Trophoblast cell (in vitro differentiated cells and primary cell): ENCODE data around the gene TEDC2.

Source experiments
- DNase-seq, 2 donors: peaks; one replicate each; pipeline ENCODE4 v3.0.0-alpha.2; 2016
- H2AFZ ChIP-seq: 2 replicates; pipeline ENCODE4 v1.6.1; 2013; ENCODE audit warnings: low read length, moderate library complexity, mild to moderate bottlenecking; ENCODE audit not compliant: insufficient read depth, poor library complexity
- H2AK5ac ChIP-seq: 2 replicates; pipeline ENCODE4 v1.6.1; 2013; ENCODE audit warnings: mild to moderate bottlenecking, low read length
- H2BK120ac ChIP-seq: 2 replicates; pipeline ENCODE4 v1.6.1; 2013; ENCODE audit warnings: low read length, mild to moderate bottlenecking, moderate library complexity; ENCODE audit not compliant: insufficient read depth, poor library complexity
- H2BK12ac ChIP-seq: 2 replicates; pipeline ENCODE4 v1.6.1; 2013; ENCODE audit warnings: mild to moderate bottlenecking, low read length, moderate library complexity
- H2BK5ac ChIP-seq: 2 replicates; pipeline ENCODE4 v1.6.1; 2013; ENCODE audit warnings: low read length, low read depth, moderate library complexity, mild to moderate bottlenecking; ENCODE audit not compliant: poor library complexity
- H3K14ac ChIP-seq: 2 replicates; pipeline ENCODE4 v1.6.1; 2013; ENCODE audit warnings: mild to moderate bottlenecking, low read length
- H3K18ac ChIP-seq: 2 replicates; pipeline ENCODE4 v1.6.1; 2013; ENCODE audit warnings: mild to moderate bottlenecking, low read length
- H3K23ac ChIP-seq: 2 replicates; pipeline ENCODE4 v1.6.1; 2013; ENCODE audit warnings: low read length
- H3K27ac ChIP-seq: 2 replicates; pipeline ENCODE4 v1.5.1; 2013; ENCODE audit warnings: low read depth, mild to moderate bottlenecking, inconsistent platforms, low read length, moderate library complexity
- H3K27me3 ChIP-seq: 2 replicates; pipeline ENCODE4 v1.6.1; 2013; ENCODE audit warnings: inconsistent platforms, mild to moderate bottlenecking, low read length, moderate library complexity; ENCODE audit not compliant: insufficient read depth
- H3K36me3 ChIP-seq, 2 experiments: 1 replicate in 1 of 2; 2 replicates in 1 of 2; pipeline ENCODE4 v1.6.1; 2013; ENCODE audit warnings: low read length in 2 of 2, mild to moderate bottlenecking in 2 of 2, moderate library complexity in 1 of 2; ENCODE audit not compliant: insufficient read depth in 2 of 2, control insufficient read depth in 1 of 2
- H3K4ac ChIP-seq: 2 replicates; pipeline ENCODE4 v1.6.1; 2013; ENCODE audit warnings: low read depth, mild to moderate bottlenecking, low read length, moderate library complexity
- H3K4me1 ChIP-seq, 2 experiments: 1 replicate in 1 of 2; 2 replicates in 1 of 2; pipeline ENCODE4 v1.6.1; 2013; ENCODE audit warnings: low read length in 2 of 2, mild to moderate bottlenecking in 2 of 2, moderate library complexity in 1 of 2; ENCODE audit not compliant: insufficient read depth in 2 of 2, control insufficient read depth in 1 of 2
- H3K4me2 ChIP-seq: 2 replicates; pipeline ENCODE4 v1.6.1; 2013; ENCODE audit warnings: inconsistent platforms, mild to moderate bottlenecking, low read length, moderate library complexity
- H3K4me3 ChIP-seq: 2 replicates; pipeline ENCODE4 v1.5.1; 2013; ENCODE audit warnings: mild to moderate bottlenecking, low read depth, low read length, inconsistent platforms
- H3K79me1 ChIP-seq: one replicate; pipeline ENCODE4 v1.6.1; 2013; ENCODE audit warnings: low read length
- H3K79me2 ChIP-seq: 2 replicates; pipeline ENCODE4 v1.6.1; 2013; ENCODE audit warnings: low read length, mild to moderate bottlenecking; ENCODE audit not compliant: control insufficient read depth, insufficient read depth, poor library complexity
- H3K9ac ChIP-seq: 2 replicates; pipeline ENCODE4 v1.6.1; 2013; ENCODE audit warnings: mild to moderate bottlenecking, low read length
- H3K9me3 ChIP-seq: 2 replicates; pipeline ENCODE4 v1.6.1; 2013; ENCODE audit warnings: low read depth, mild to moderate bottlenecking, control low read depth, inconsistent platforms, low read length; ENCODE audit not compliant: insufficient read depth
- H4K12ac ChIP-seq: 2 replicates; pipeline ENCODE4 v1.6.1; 2013; ENCODE audit warnings: low read depth, mild to moderate bottlenecking, low read length, moderate library complexity
- H4K8ac ChIP-seq: 2 replicates; pipeline ENCODE4 v1.6.1; 2013; ENCODE audit warnings: low read depth, mild to moderate bottlenecking, low read length, moderate library complexity
- H4K91ac ChIP-seq: one replicate; pipeline ENCODE4 v1.6.1; 2013; ENCODE audit warnings: low read depth, mild to moderate bottlenecking, low read length, moderate library complexity
- WGBS: extraction: QIAGEN DNeasy Blood & Tissue Kit; methylation state at CpG from one replicate; pipeline ENCODE4 v1.1.7; 2013; ENCODE audit warnings: missing lambda C conversion rate; ENCODE audit not compliant: insufficient read length, insufficient coverage; ENCODE audit errors: extremely low coverage; 5-methylcytosine and 5-hydroxymethylcytosine counted together

TEDC2 gene

DNA sequence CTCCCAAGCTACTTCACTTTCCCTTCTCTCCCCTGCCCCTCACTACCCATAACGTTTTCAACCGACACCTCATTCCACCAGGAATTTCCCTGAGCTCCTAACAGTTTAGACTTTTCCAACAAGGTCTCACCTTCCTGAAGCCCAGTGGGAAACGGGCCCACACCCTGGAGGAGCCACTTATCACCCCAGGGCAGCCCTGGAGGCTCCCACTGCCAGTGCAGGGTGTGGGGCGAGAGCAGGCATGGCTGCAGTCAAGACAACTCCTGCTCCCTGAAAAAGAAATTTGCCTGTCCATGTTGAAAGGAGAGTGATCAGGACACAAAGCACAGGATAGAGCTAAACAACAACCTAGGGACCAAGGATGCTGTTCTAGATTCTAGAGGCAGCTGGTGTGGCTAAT is 32.4 kb upstream of the TEDC2 start:
- Histone ChIP-seq H3K14ac (no peak overlapping the region), H3K23ac (no peak overlapping the region), H4K91ac (no peak overlapping the region), H3K4me2 (no peak overlapping the region), H2BK12ac (no peak overlapping the region), H3K36me3 (peaks cover 7 to 9% of the 10 kb centered on the region in 2 experiments), H3K27me3 (no peaks in the 10 kb centered on the region), H3K4me3 (no peak overlapping the region), H2BK5ac (no peak overlapping the region), H2AFZ (no peak overlapping the region), H3K79me2 (peaks cover 11% of the 10 kb centered on the region), H4K8ac (no peak overlapping the region), H3K9me3 (peaks cover 6% of the 10 kb centered on the region), H4K12ac (no peak overlapping the region), H3K27ac (no peak overlapping the region), H3K4me1 (peaks cover 7 to 16% of the 10 kb centered on the region in 2 experiments), H3K18ac (no peak overlapping the region), H3K9ac (no peak overlapping the region), H2AK5ac (no peak overlapping the region), H3K79me1 (peaks cover 10% of the 10 kb centered on the region), H3K4ac (no peak overlapping the region), H2BK120ac (no peak overlapping the region)
- 100% methylated on average over 1 of the region's 4 CpGs for WGBS
- no peak for DNase-seq

DNA sequence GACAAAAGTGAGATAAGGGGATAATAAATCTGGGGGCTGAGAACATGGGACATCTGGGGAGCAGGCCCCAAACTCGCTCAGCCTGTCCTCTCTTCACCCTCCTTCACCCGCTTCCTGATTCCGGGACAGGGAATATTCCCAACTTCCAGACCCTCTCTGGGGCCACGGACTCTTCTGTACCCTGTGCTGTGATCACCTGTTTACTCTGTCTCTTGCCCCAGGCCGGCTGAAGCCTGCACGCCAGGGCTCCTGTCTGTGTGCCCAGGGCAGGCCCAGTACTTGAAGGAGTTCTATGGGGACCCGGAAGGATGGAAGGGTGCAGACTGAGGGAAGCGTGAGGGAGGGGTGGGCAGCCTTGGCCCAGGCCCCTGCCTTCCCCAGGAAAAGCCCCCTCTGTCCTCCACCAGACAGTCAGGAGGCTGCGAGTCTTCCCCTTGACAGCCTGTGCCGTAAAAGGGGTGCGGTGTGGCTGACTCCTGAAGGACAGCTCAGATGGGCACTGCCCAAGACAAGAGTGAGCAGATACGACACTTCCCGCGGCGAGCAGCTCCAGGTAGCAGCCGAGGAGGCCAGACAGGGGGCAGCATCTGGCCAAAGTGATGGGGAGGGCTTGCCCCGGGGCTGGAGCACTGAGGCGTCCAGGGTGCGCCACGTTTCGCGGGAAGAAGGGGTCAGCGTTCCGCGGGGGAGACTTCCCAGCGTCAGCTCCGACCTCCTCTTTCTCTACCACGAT is 31.7 kb upstream of the TEDC2 start:
- H3K4ac ChIP-seq = no peak overlapping the region
- H4K8ac ChIP-seq = peak overlapping the region; percentile 63
- H3K79me1 ChIP-seq = peaks cover 10% of the 10 kb centered on the region
- H2BK12ac ChIP-seq = no peak overlapping the region
- H3K27me3 ChIP-seq = no peaks in the 10 kb centered on the region
- peak overlapping the region; percentile 72 for H2AFZ ChIP-seq
- DNase-seq = peak in 1 of 2 donors; percentile 49
- H2BK5ac ChIP-seq = no peak overlapping the region
- no peak overlapping the region for H2AK5ac ChIP-seq
- H3K79me2 ChIP-seq = peaks cover 11% of the 10 kb centered on the region
- peak overlapping the region; percentile 67 for H3K18ac ChIP-seq
- peak overlapping the region; percentile 72 for H4K12ac ChIP-seq
- H2BK120ac ChIP-seq = peak overlapping the region; percentile 55
- peak overlapping the region; percentile 96 for H3K4me2 ChIP-seq
- WGBS = no CpG with 5 or more reads among the region's 28 CpGs
- peaks cover 7 to 16% of the 10 kb centered on the region in 2 experiments for H3K4me1 ChIP-seq
- peak overlapping the region; percentile 63 for H4K91ac ChIP-seq
- peak overlapping the region; percentile 18 for H3K27ac ChIP-seq
- peak overlapping the region; percentile 62 for H3K14ac ChIP-seq
- H3K36me3 ChIP-seq = peaks cover 14 to 15% of the 10 kb centered on the region in 2 experiments
- peak overlapping the region; percentile 76 for H3K9ac ChIP-seq
- H3K4me3 ChIP-seq = peak overlapping the region; percentile 86
- no peak overlapping the region for H3K23ac ChIP-seq
- H3K9me3 ChIP-seq = peaks cover 3% of the 10 kb centered on the region

DNA sequence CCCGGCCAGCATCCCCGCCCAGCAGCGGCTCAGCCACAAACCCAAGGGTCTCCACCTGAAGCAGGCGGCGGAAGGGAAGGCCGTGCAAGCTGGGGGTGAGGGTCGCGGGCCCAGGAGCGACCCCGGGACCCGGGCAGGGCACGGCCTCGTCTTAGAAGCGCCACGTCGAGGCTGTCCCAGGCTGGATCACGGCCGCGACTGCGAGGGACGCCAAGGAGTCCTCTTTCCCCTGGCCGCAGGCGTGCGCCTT is 31.2 kb upstream of the TEDC2 start:
- peaks cover 11% of the 10 kb centered on the region for H3K79me2 ChIP-seq
- H3K79me1 ChIP-seq = peaks cover 10% of the 10 kb centered on the region
- DNase-seq = no peak
- H3K27me3 ChIP-seq = no peaks in the 10 kb centered on the region
- H2BK5ac ChIP-seq = peak overlapping the region; percentile 12
- H4K8ac ChIP-seq = peak overlapping the region; percentile 63
- H4K91ac ChIP-seq = peak overlapping the region; percentile 63
- H2AK5ac ChIP-seq = no peak overlapping the region
- H3K9ac ChIP-seq = peak overlapping the region; percentile 76
- peak overlapping the region; percentile 72 for H2AFZ ChIP-seq
- peak overlapping the region; percentile 55 for H2BK120ac ChIP-seq
- peak overlapping the region; percentile 86 for H3K4me3 ChIP-seq
- H4K12ac ChIP-seq = peak overlapping the region; percentile 72
- H3K14ac ChIP-seq = peak overlapping the region; percentile 62
- peak overlapping the region; percentile 96 for H3K4me2 ChIP-seq
- peak overlapping the region; percentile 18 for H3K27ac ChIP-seq
- peak overlapping the region; percentile 67 for H3K18ac ChIP-seq
- H3K9me3 ChIP-seq = peaks cover 3% of the 10 kb centered on the region
- H3K36me3 ChIP-seq = peaks cover 19 to 20% of the 10 kb centered on the region in 2 experiments
- no CpG with 5 or more reads among the region's 24 CpGs for WGBS
- H3K23ac ChIP-seq = no peak overlapping the region
- peak overlapping the region; percentile 3 for H3K4ac ChIP-seq
- peaks cover 7 to 16% of the 10 kb centered on the region in 2 experiments for H3K4me1 ChIP-seq
- H2BK12ac ChIP-seq = no peak overlapping the region

DNA sequence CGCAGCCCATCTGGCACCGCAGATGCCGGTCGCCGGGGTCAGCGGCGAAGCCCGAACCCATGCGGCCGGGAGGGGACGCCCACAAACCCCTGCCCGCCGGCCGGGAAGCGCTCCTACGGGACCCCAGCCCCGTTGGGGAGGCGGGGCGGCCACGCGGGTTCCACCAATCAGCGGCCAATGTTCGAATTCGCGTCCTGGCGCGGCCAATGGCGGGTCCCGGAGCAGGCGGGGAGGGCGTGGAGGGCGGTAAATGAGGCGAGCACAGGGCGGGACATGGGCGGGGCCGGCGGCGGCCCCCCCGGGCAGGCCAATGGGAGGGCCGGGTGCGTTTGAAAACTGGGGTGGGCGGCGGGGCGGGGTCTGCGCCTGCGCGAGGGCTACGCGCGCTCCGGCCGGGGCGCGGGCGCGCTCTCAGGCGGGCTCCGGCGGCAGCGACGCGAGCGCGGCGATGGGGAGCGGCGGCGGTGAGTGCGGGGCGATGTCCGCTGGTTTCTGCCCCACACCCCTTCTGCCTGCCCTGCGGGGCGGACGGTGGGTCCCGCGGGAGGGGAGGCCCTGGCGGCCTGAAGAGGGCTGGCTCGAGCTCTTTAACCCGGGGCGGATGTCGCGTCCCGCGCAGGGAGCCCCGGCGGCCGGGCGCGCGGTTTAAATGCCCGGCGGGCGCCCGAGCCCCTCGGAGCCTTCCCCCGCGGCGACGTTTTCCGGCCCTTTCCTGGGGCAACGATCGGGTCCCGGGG is 30.7 kb upstream of the TEDC2 start, which contains the start of gene CCNF:
Gene CCNF (plus strand): TSS at position 414 of the 737 bp plus-strand sequence. CDS start 35 bp downstream, at position 449.
- DNase-seq = peak; percentile 95 to 96
- WGBS = no CpG with 5 or more reads among the region's 103 CpGs
- Histone ChIP-seq H3K14ac (peak within 1 kb of the TSS; percentile 93), H3K23ac (no peak within 1 kb of the TSS), H2BK120ac (peak within 1 kb of the TSS; percentile 85), H3K27ac (peak within 1 kb of the TSS; percentile 19), H3K9ac (peak within 1 kb of the TSS; percentile 88), H4K12ac (peak within 1 kb of the TSS; percentile 87), H2AFZ (peak within 1 kb of the TSS; percentile 74), H3K4ac (peak within 1 kb of the TSS; percentile 89), H3K4me1 (peaks cover 7 to 16% of the 10 kb centered on the region in 2 experiments), H4K8ac (peak within 1 kb of the TSS; percentile 86), H3K79me1 (peaks cover 10% of the 10 kb centered on the region), H3K79me2 (peaks cover 11% of the 10 kb centered on the region), H2BK5ac (peak within 1 kb of the TSS; percentile 80), H4K91ac (peak within 1 kb of the TSS; percentile 87), H3K18ac (peak within 1 kb of the TSS; percentile 94), H3K4me3 (peak within 1 kb of the TSS; percentile 97), H3K4me2 (peak within 1 kb of the TSS; percentile 96), H2BK12ac (no peak within 1 kb of the TSS), H3K9me3 (peaks cover 2% of the 10 kb centered on the region), H2AK5ac (no peak within 1 kb of the TSS), H3K27me3 (no peaks in the 10 kb centered on the region), H3K36me3 (peaks cover 21 to 24% of the 10 kb centered on the region in 2 experiments)
